ENCODE results near the gene PDCD1LG2.

- no peak for TF ChIP-seq CTCF (IDR thresholded peaks at IDR 0.05; ENCODE audit: low read length)
- TF ChIP-seq EZH2phosphoT487 (IDR thresholded peaks at IDR 0.05; ENCODE audit: low read length) = no peak
Observed at GRCh38 chr9:5562806-5563416, 52.6 kb downstream of the PDCD1LG2 start.
